K562 (cell line): ENCODE data around the gene GET4. TPM values are rescaled to one million over a fixed set of nuclear protein-coding genes. Genes with fewer than 3 reads are reported as not detected.

Experiments used
- ATAC-seq: fragments of 200-7000 bp; cut with Tn5 transposase; 3 replicates; pipeline ENCODE4 v1.9.1; 2020; ENCODE audit warnings: moderate library complexity
- BruUV-seq: library from RNA; stranded (reverse); fragments of 400-500 nt; replicated peaks from 2 replicates; lab custom pipeline; 2021; lab: Mats Ljungman, UMichigan
- CTCF ChIA-PET: fragments of 300-600 bp; formaldehyde crosslinking; extraction: SDS; loops from one replicate; lab custom pipeline; 2021; ENCODE audit warnings: low intra/inter-chr PET ratio; lab: Yijun Ruan, JAX
- POLR2A ChIA-PET: fragments of 300-600, 350-650 bp; sonication (Branson Sonifier 250); formaldehyde crosslinking; extraction: SDS; loops from one replicate; lab custom pipeline; 2021; ENCODE audit warnings: antibody characterized with exemption, inconsistent platforms; lab: Yijun Ruan, JAX
- DNase-seq, 4 experiments: peaks; one replicate each; pipeline versions ENCODE4 v3.0.0 to v3.0.0-alpha.2; 2011 to 2018; ENCODE audit warnings: low spot score in 3 of 4, mixed read lengths in 3 of 4; ENCODE audit errors: extremely low read depth in 1 of 4
- FAIRE-seq: peaks from 2 replicates; lab custom pipeline; 2011; peaks lifted over from hg19 to GRCh38; lab: Jason Lieb, UNC
- H2AFZ ChIP-seq: 2 replicates; pipeline ENCODE4 v1.6.0; 2011; ENCODE audit warnings: low read depth, low read length, control low read depth, inconsistent platforms
- H3K27ac ChIP-seq: fragments of 200-600 bp; 3 replicates; pipeline ENCODE4 v1.8.0; 2011; ENCODE audit warnings: low read depth, mild to moderate bottlenecking, control low read depth, inconsistent platforms, low read length, moderate library complexity, mixed read lengths; ENCODE audit errors: extremely low read depth
- H3K27me3 ChIP-seq, 2 experiments: fragments of 300-600 bp in 1 of 2; 2 replicates in 1 of 2; 3 replicates in 1 of 2; pipeline versions ENCODE4 v1.6.0 to v1.8.0; 2011; ENCODE audit warnings: inconsistent platforms in 2 of 2, low read length in 2 of 2, mild to moderate bottlenecking in 1 of 2, mixed read lengths in 1 of 2, moderate library complexity in 1 of 2; ENCODE audit not compliant: control insufficient read depth in 2 of 2, insufficient read depth in 2 of 2
- H3K36me3 ChIP-seq: fragments of 300-600 bp; 3 replicates; pipeline ENCODE4 v1.8.0; 2011; ENCODE audit warnings: mild to moderate bottlenecking, low read length, inconsistent platforms; ENCODE audit not compliant: control insufficient read depth, insufficient read depth
- H3K4me1 ChIP-seq, 2 experiments: fragments of 200-600 bp in 1 of 2; replicated peaks in 1 of 2; 2 replicates in 1 of 2; 3 replicates in 1 of 2; pipeline versions ENCODE4 v1.5.1 to v1.8.0; 2011; ENCODE audit warnings: inconsistent platforms in 2 of 2, low read length in 2 of 2, mild to moderate bottlenecking in 1 of 2, mixed read lengths in 1 of 2, moderate library complexity in 1 of 2; ENCODE audit not compliant: control insufficient read depth in 2 of 2, insufficient read depth in 2 of 2
- H3K4me2 ChIP-seq: 2 replicates; pipeline ENCODE4 v1.6.1; 2011; ENCODE audit warnings: low read length, control low read depth, inconsistent platforms, mixed read lengths; ENCODE audit not compliant: insufficient read depth
- H3K4me3 ChIP-seq: fragments of 200-600 bp; sonication (generic), shearing (Covaris generic); 2 replicates; pipeline ENCODE4 v1.5.1; 2016; ENCODE audit warnings: control low read depth, inconsistent platforms
- H3K79me2 ChIP-seq: fragments of 200-600 bp; 3 replicates; pipeline ENCODE4 v1.8.0; 2011; ENCODE audit warnings: low read length, inconsistent platforms; ENCODE audit not compliant: control insufficient read depth, insufficient read depth
- H3K9ac ChIP-seq, 2 experiments: 2 replicates each; pipeline versions ENCODE4 v1.6.0 to v1.6.1; 2011; ENCODE audit warnings: low read depth in 2 of 2, low read length in 2 of 2, control low read depth in 1 of 2, inconsistent platforms in 1 of 2, mild to moderate bottlenecking in 1 of 2, mixed read lengths in 1 of 2; ENCODE audit not compliant: insufficient read depth in 1 of 2
- H3K9me1 ChIP-seq: one replicate; pipeline ENCODE4 v1.6.0; 2011; ENCODE audit warnings: inconsistent platforms, mild to moderate bottlenecking, low read length, moderate library complexity; ENCODE audit not compliant: control insufficient read depth, insufficient read depth
- H3K9me3 ChIP-seq: replicated peaks from 2 replicates; pipeline ENCODE4 v1.5.1; 2011; ENCODE audit warnings: low read depth, low read length, inconsistent platforms; ENCODE audit not compliant: control insufficient read depth, insufficient read depth
- H4K20me1 ChIP-seq: replicated peaks from 2 replicates; pipeline ENCODE4 v1.6.1; 2011; ENCODE audit warnings: low read length, inconsistent platforms, mixed read lengths; ENCODE audit not compliant: control insufficient read depth, insufficient read depth
- PRDM10 ChIP-seq: fragments of 450-650 bp; IDR thresholded peaks from 2 replicates; pipeline ENCODE4 v1.6.1; 2018; ENCODE audit not compliant: partially characterized antibody
- ZNF398 ChIP-seq: fragments of 250-450 bp; sonication (Bioruptor Pico); IDR thresholded peaks from 2 replicates; pipeline ENCODE4 v1.8.0; 2021; ENCODE audit warnings: moderate library complexity, mild to moderate bottlenecking, inconsistent platforms
- WGBS: fragments of 100-300 bp; shearing (Covaris generic); methylation state at CpG from one replicate; pipeline ENCODE4 v1.1.6; 2016; ENCODE audit warnings: low coverage, mixed read lengths; ENCODE audit not compliant: insufficient coverage; ENCODE audit errors: missing lambda C conversion rate; 5-methylcytosine and 5-hydroxymethylcytosine counted together
- in situ Hi-C: fragments of 300-500 bp; cut with MboI; formaldehyde crosslinking; loops from 4 replicates; pipeline ENCODE4 v1.15.0; 2018; ENCODE audit warnings: inconsistent platforms, mixed read lengths
- intact Hi-C: fragments of 100-400 bp; cut with micrococcal nuclease; formaldehyde crosslinking; loops from 2 replicates; pipeline ENCODE4 v1.14.2; 2022
- polyA plus RNA-seq, 8 experiments: library from polyadenylated mRNA; depleted of rRNA in 4 of 8; stranded (reverse) in 5 of 8; unstranded in 3 of 8; fragments of >200 nt; fragmentation: Nextera tagmentation in 2 of 8; fragmentation: Illumina TruSeq in 1 of 8; extraction: Ambion mirVana in 2 of 8; extraction: Trizol in 1 of 8; gene quantifications; 2 replicates each; pipeline versions ENCODE4 v1.2.1 to v1.2.3, GENCODE V29; 2011 to 2014; ENCODE audit warnings: inconsistent platforms in 1 of 8, missing spikeins in 1 of 8
- total RNA-seq, 7 experiments: library from RNA; depleted of rRNA in 6 of 7; stranded (reverse); fragments of >200 nt in 6 of 7; fragmentation: Illumina TruSeq in 2 of 7; extraction: Trizol in 2 of 7; gene quantifications; 2 replicates each; pipeline versions ENCODE4 v1.2.1 to v1.2.3, GENCODE V29; 2011 to 2021; ENCODE audit warnings: low replicate concordance in 1 of 7

GET4 gene
- total and polyA plus RNA-seq, 9 of the 15 experiments (the other 6 are each of a cell fraction or from before 2014, with no cell fraction given): 0.99 to 122 (median 40.4) TPM

GRCh38 chr7:898855-899681 lies 22.7 kb downstream of the GET4 start:
- peaks cover 42% of the 10 kb centered on the region; the same call in 2 of the 3 replicates for H3K36me3 ChIP-seq
- peak overlapping the region; percentile 44; the same call in 1 of the 2 replicates for H2AFZ ChIP-seq
- no peaks in the 10 kb centered on the region for H3K9me1 ChIP-seq
- no peak overlapping the region for H3K4me3 ChIP-seq
- intact Hi-C loops (no loop called here), in situ Hi-C loops (no loop called here)
- H3K9me3 ChIP-seq: no peaks in the 10 kb centered on the region
- no peaks in the 10 kb centered on the region; the same call in 1 of the 2 replicates for H4K20me1 ChIP-seq
- DNase-seq (peak in 3 of 4 experiments; percentile 41 to 47 (median 43)), FAIRE-seq (no peak), ATAC-seq (peak; percentile 57)
- H3K4me1 ChIP-seq: peaks cover 19 to 76% of the 10 kb centered on the region in 2 experiments
- H3K4me2 ChIP-seq: no peak overlapping the region
- no peak overlapping the region for H3K27ac ChIP-seq
- no TSS peak for BruUV-seq
- POLR2A ChIA-PET: no interaction called here
- CTCF ChIA-PET: no interaction called here
- peak overlapping the region in 1 of 2 experiments; percentile 78; a peak in 2 of 4 replicates for H3K9ac ChIP-seq
- 0 out of 5 replicates have a peak, but pooled peaks cover 0 to 6% of the 10 kb centered on the region in 2 experiments for H3K27me3 ChIP-seq
- 78% methylated on average over 23 of the region's 54 CpGs for WGBS
- no peaks in the 10 kb centered on the region for H3K79me2 ChIP-seq
- TF ChIP-seq PRDM10: no peak
- TF ChIP-seq ZNF398 (CRISPR knock-in tag): no peak
